ENCODE data around the gene STX17.

GRCh38 chr9:99970481-99970880 is 64.0 kb downstream of the STX17 start:
- TF ChIP-seq, protein P1, sequence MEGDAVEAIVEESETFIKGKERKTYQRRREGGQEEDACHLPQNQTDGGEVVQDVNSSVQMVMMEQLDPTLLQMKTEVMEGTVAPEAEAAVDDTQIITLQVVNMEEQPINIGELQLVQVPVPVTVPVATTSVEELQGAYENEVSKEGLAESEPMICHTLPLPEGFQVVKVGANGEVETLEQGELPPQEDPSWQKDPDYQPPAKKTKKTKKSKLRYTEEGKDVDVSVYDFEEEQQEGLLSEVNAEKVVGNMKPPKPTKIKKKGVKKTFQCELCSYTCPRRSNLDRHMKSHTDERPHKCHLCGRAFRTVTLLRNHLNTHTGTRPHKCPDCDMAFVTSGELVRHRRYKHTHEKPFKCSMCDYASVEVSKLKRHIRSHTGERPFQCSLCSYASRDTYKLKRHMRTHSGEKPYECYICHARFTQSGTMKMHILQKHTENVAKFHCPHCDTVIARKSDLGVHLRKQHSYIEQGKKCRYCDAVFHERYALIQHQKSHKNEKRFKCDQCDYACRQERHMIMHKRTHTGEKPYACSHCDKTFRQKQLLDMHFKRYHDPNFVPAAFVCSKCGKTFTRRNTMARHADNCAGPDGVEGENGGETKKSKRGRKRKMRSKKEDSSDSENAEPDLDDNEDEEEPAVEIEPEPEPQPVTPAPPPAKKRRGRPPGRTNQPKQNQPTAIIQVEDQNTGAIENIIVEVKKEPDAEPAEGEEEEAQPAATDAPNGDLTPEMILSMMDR (IDR thresholded peaks at IDR 0.05; ENCODE audit: insufficient read depth, low read length, poor library complexity, severe bottlenecking): no peak
- no peak for TF ChIP-seq EZH2phosphoT487 (conservative IDR thresholded peaks at IDR 0.05; ENCODE audit: low read length)
